SKM-1 (cell line): ENCODE results near the gene TM9SF1.

ENCODE experiments used
- DNase-seq: peaks from one replicate; lab custom pipeline; 2025; ENCODE audit not compliant: unreplicated experiment; lab: John Stamatoyannopoulos, UW

The TM9SF1 gene

DNA sequence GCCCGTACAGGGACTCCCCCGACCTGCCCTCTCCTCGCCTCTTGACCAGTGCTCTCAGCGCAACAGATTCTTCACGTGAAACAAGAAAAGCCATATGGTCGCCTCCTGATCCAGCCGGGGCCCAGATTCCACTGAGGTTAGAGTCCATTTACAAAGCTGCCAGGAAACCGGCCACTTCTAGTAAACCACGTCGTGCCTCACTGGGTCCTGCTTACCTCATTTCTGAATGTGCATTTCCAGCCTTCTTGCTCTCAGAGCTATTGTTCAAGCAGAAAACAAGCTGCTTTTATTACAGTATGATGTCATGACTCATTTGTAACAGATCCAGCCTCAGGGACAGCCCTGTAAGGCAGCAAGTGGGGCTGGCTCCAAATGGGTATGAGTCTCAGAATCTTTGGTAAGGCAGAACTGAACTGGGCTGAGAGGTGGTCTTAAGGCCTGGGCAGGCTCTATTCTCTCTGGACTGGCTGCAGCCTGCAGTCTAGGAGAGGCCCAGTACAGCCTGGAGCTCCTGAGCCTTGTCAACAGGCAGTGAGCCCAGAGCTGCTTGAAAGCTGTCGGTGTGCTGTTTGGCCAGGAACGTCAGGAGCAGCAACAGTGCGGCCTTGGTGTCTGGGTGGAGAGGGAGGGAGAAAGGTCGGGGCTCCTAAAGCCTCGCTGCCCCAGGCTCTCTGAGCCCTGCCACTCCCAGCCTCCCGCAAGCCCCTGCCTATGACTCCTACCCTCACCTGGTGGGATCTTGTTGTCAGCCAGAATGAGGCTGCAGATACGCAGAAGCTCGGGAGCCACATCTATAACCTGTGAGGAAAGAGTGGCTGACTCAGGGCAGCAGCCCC, 15.1 kb downstream of the TM9SF1 start:
- DNase-seq: no peak

- no peak for DNase-seq
These were observed 15.8 kb downstream of the TM9SF1 start for GRCh38 chr14:24179294-24179960.

DNA sequence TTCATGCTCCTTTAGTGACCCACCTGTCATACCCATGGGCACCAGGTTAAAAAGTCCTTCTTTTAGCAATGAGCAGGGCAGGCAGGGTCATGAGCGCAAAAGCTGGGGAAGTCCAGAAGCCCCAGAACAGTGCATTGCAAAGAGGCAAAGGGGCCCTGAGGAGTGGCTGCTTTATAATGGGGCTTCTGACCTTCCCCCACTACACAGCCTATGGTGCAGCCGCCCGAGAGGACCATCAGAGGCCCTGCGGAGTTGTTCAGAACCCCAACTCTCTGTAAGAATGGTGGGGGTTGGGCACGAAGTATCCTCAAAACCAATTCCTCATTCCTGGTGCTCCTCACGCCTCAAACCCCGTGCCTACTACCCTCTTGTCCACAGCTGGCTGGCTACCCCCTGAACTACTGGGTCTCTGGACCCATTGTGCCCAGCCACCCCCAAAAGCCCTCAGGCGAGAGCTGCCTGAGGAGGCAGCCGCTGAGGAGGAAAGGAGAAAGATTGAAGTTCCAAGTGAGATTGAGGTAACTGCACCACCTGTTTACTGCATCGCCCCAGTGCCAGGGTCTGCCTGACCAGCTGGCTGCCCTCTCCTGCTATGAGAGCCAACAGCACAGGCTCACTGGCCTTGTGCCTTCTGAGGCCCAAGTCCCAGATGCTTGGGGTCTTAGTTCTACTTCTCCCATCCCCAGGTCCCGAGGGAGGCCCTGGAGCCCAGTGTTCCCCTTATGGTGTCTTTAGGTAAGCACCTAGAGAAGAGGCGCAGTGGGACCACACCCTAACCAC, 16.7 kb downstream of the TM9SF1 start:
- DNase-seq: no peak

GRCh38 chr14:24177891-24178290, 17.4 kb downstream of the TM9SF1 start:
- DNase-seq: no peak

GRCh38 chr14:24177041-24177825, 18.0 kb downstream of the TM9SF1 start:
- DNase-seq: no peak

DNA sequence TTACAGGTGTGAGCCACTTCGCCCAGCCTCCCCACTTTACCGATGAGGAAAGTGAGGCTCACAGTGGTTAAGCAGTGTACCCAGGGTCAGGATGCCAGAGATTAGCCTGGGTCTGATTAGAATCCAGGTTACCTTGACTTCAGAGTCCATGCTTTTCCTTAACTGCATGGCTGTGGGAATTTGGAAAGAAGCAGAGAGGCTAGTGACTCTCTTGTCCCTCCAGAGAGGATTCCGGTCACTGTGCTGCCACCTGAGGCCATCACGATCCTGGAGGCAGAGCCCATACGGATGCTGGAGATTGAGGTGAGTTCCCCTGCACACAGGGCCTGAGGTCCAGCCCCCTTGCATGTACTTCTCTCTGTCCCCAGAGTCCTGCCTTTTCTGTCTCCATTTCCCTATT, 18.6 kb downstream of the TM9SF1 start:
- DNase-seq: no peak

DNA sequence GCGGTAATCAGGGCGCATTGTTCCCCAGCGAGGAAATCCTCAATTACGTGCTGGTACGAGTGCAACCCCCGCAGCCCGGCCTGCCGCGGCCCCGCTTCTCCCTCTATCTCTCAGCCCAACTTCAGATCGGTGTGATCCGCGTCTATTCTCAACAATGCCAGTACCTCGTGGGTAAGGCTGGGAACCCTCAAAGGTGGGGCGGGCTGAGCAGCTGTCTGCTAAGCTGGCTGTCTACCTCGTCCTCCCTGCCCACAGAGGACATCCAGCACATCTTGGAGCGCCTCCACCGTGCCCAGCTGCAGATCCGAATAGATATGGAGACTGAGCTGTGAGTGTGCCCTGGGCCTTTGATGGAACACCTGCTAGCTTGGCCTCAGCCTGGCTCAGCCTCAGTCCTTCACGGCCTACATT, 22.4 kb downstream of the TM9SF1 start:
- DNase-seq: no peak

DNA sequence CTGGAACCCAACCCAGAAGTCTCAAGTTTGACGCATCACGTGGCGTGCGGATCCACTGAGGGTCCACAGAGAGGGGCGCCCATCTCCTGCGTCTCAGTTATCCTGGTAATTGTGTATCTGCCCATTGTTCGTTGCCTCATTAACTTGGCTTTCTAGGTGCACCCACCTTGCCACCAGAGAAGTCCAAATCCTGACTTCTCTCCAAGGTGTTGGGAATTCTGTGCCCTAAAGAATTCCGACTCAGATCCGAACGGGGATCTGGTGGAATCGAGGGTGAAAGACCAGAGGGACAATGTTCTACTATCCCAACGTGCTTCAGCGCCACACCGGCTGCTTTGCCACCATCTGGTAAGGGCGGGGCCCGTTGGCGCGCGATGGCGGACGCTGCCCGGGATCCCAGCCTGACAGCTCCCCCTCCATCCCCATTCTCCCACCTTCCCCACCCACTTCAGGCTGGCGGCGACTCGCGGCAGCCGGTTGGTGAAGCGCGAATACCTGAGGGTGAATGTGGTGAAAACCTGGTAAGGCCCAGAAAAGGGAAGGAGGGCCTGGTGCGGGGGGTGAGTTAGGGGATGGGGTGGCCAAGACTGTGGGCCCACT, 22.9 kb downstream of the TM9SF1 start:
- no peak for DNase-seq

GRCh38 chr14:24171422-24172260, 23.6 kb downstream of the TM9SF1 start, which contains the start of gene REC8:
Gene REC8, plus strand, starts transcription at chr14:24172080. Its CDS starts 473 bp downstream, at chr14:24172553.
- no peak for DNase-seq

GRCh38 chr14:24167469-24168114, 27.6 kb downstream of the TM9SF1 start:
- no peak for DNase-seq

DNA sequence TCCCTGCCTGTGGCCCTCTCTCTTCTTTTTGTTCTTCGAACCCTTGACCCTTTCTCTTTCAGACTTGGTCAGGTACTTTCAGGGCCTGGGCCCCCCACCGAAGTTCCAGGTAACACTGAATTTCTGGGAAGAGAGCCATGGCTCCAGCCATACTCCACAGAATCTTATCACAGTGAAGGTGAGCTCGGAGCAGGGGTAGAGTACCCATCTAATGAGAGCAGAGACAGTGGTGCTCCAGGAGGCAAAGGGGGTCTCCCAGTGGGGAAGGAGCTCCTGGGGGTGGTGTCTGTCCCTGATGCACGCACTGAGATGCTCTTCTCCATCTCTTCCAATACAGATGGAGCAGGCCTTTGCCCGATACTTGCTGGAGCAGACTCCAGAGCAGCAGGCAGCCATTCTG, 29.5 kb downstream of the TM9SF1 start:
- DNase-seq: no peak

GRCh38 chr14:24164518-24164991, 30.7 kb downstream of the TM9SF1 start:
- DNase-seq: no peak

DNA sequence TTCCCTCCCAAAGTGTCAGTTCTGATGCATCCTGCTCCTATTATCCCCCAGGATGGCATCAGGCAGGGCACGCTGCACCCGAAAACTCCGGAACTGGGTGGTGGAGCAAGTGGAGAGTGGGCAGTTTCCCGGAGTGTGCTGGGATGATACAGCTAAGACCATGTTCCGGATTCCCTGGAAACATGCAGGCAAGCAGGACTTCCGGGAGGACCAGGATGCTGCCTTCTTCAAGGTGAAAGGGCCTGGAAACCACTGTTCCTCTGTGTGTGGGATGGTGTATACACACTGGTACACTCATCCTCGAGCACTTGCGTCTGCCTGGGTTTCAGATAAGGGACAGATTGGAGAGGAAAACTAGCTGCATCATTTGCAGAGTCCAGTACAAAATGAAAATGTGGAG, 33.1 kb downstream of the TM9SF1 start:
- DNase-seq: no peak

- peak; percentile 67 for DNase-seq
These were observed 34.1 kb downstream of the TM9SF1 start, which contains the start of gene IRF9 for GRCh38 chr14:24160850-24161804. Gene IRF9, plus strand, starts transcription at chr14:24161265. Its CDS starts 880 bp downstream, at chr14:24162145.

DNA sequence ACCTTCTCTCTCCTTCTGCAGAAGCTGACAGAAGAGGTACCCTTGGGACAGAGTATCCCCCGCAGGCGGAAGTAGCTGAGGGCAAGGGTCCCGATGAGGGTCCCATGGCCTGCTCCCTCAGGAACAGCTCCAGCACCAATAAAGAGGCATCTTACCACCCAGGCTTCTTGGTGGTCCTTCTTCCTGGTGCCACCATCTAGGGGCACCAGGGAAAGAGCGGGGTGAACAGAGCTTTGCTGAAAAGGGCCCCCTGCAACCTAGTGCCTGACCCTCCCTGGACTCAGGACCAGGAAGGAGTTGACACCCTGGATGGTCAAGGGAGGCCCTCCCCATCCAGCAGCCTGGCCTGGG, 34.8 kb downstream of the TM9SF1 start:
- DNase-seq: no peak

DNA sequence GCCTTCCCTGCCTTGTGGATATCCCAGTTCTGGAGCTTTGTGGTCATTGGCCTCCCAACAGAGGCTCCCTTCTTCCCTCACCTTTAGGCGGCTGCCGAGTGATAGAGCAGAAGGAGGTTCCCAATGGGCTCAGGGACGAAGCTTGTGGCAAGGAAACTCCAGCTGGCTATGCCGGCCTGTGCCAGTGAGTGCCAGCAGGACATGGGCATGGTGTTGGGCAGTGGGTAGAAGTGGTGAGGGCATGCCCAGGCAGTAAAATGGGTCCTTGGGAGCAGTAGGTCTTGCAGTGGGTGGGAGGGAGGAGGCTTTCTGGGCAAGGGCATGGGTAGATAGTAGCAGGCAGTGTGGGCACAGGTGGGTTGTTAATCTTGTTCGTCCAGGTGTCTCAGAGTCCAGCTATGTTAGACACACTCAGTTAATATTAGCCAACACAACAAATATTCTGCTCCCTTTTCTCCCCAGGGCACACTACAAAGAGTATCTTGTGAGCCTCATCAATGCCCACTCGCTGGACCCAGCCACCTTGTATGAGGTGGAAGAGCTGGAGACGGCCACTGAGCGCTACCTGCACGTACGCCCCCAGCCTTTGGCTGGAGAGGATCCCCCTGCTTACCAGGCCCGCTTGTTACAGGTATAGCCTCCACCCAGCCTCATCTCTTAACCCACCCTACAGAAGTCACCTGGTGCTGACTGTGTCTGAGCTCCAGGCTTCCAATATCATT, 35.3 kb downstream of the TM9SF1 start:
- no peak for DNase-seq

DNA sequence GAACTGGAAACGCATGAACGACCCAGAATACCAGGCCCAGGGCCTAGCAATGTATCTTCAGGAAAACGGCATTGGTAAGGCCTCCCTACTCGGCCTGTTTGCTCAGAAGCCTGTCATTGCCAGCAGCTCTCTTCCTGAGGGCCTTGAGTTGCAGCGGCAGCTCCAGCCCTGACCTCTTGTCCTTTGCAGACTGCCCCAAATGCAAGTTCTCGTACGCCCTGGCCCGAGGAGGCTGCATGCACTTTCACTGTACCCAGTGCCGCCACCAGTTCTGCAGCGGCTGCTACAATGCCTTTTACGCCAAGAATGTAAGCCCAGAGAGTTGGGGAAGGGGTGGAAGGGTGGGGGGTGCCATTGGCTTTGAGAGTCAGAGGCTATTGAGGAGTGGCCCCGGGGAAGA, 37.9 kb downstream of the TM9SF1 start:
- DNase-seq: no peak
